NB4 (cell line): ENCODE measurements around the gene MNX1.

Source experiments
- CTCF ChIP-seq: IDR thresholded peaks from one replicate; pipeline ENCODE4 v1.5.1; 2012; ENCODE audit warnings: low read depth, low read length
- MAX ChIP-seq: IDR thresholded peaks from 2 replicates; pipeline ENCODE4 v1.6.1; 2011; ENCODE audit warnings: low read depth, low read length
- POLR2A ChIP-seq: IDR thresholded peaks from 2 replicates; pipeline ENCODE4 v1.6.1; 2011; ENCODE audit warnings: mild to moderate bottlenecking; ENCODE audit not compliant: insufficient read length; ENCODE audit errors: extremely low read depth

- TF ChIP-seq MAX: no peak
- no peak for TF ChIP-seq POLR2A
- no peak for TF ChIP-seq CTCF
These were observed 20.5 kb downstream of the MNX1 start for GRCh38 chr7:156989766-156990535.
